HG03103 (cell line): Measurements from ENCODE around the gene FLRT1.

Experiments used
- ATAC-seq: cut with Tn5 transposase; IDR thresholded peaks from one replicate; pipeline ENCODE4 v1.9.1; 2021; ENCODE audit warnings: low read depth; ENCODE audit not compliant: unreplicated experiment

The FLRT1 gene

GRCh38 chr11:64023712-64024710 lies 11.7 kb upstream of the FLRT1 start:
- no peak for ATAC-seq

GRCh38 chr11:64025205-64025604 lies 10.5 kb upstream of the FLRT1 start:
- ATAC-seq, result no peak

- ATAC-seq, result no peak
Observed at GRCh38 chr11:64026575-64027205, 9.0 kb upstream of the FLRT1 start.

GRCh38 chr11:64027651-64028397 lies 7.9 kb upstream of the FLRT1 start:
- ATAC-seq, result no peak

GRCh38 chr11:64028398-64029115 lies 7.2 kb upstream of the FLRT1 start:
- no peak for ATAC-seq

- no peak for ATAC-seq
Observed at GRCh38 chr11:64029773-64030172, 6.0 kb upstream of the FLRT1 start.

GRCh38 chr11:64031001-64031400 lies 4.7 kb upstream of the FLRT1 start:
- no peak for ATAC-seq

GRCh38 chr11:64032050-64032449 lies 3.7 kb upstream of the FLRT1 start:
- no peak for ATAC-seq

- ATAC-seq, result no peak
Observed at GRCh38 chr11:64034411-64034811, 1.3 kb upstream of the FLRT1 start.

GRCh38 chr11:64035081-64035524 lies 628 bp upstream of the FLRT1 start:
- no peak for ATAC-seq

- no peak for ATAC-seq
Observed at GRCh38 chr11:64036087-64037026, 626 bp downstream of the FLRT1 start.

GRCh38 chr11:64037027-64037634 lies 1.4 kb downstream of the FLRT1 start:
- no peak for ATAC-seq

GRCh38 chr11:64038500-64038899 lies 2.8 kb downstream of the FLRT1 start:
- no peak for ATAC-seq

GRCh38 chr11:64039012-64039665 lies 3.4 kb downstream of the FLRT1 start:
- ATAC-seq, result no peak

GRCh38 chr11:64040684-64041322 lies 5.1 kb downstream of the FLRT1 start:
- no peak for ATAC-seq

GRCh38 chr11:64041846-64042245 lies 6.1 kb downstream of the FLRT1 start:
- ATAC-seq, result no peak

- no peak for ATAC-seq
Observed at GRCh38 chr11:64042301-64042700, 6.6 kb downstream of the FLRT1 start.

GRCh38 chr11:64043545-64043944 lies 7.8 kb downstream of the FLRT1 start:
- no peak for ATAC-seq
